Dedifferentiated amniotic fluid mesenchymal stem cell (primary cell): ENCODE data around the gene PEAK1.
"Not testable (repeated sequence)": the region's sequence is repeated elsewhere in the genome, so short reads cannot be mapped to it uniquely, and the experiment has no call there.

Source experiments
- DNase-seq: peaks from one replicate; pipeline ENCODE4 v3.0.0-alpha.2; 2016; ENCODE audit errors: extremely low spot score

The PEAK1 gene

DNA sequence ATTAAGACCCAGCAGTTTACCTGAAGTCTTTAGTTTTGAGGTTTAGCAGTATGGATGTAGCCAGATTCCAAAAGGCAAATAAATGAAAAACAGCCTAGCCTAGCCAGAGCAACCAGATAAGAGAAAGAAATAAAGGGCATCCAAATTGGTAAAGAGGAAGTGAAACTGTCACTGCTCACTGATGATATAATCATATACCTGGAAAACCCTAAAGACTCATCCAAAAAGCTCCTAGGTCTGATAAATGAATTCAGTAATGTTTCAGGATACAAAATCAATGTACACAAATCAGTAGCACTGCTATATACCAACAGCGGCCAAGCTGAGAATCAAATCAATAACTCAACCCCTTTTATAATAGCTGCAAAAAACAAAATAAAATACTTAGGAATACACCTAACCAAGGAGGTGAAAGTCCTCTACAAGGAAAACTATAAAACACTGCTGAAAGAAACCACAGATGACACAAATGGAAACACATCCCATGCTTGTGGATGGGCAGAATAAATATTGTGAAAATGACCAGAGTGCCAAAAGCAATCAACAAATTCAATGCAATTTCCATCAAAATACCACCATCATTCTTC, 13.6 kb downstream of the PEAK1 start:
- DNase-seq: not testable (repeated sequence)

GRCh38 chr15:77402740-77403379, 17.0 kb downstream of the PEAK1 start:
- DNase-seq: peak; percentile 89

GRCh38 chr15:77400258-77400657, 19.6 kb downstream of the PEAK1 start:
- DNase-seq: no peak

DNA sequence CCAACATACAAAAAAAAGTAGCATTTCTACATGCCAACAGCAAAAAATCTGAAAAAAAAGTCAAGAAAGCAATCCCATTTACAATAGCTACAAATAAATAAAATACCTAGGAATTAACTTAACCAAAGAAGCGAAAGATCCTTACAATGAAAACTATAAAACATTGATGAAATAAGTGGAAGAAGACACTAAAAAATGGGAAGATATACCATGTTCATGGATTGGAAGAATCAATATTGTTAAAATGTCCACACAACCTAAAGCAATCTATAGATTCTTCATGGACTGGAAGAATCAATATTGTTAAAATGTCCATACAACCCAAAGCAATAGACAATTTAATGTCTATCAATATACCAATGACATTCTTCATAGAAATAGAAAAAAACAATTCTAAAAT, 21.0 kb downstream of the PEAK1 start:
- no peak for DNase-seq

- no peak for DNase-seq
Measured at GRCh38 chr15:77396692-77397091, 23.2 kb downstream of the PEAK1 start.

DNA sequence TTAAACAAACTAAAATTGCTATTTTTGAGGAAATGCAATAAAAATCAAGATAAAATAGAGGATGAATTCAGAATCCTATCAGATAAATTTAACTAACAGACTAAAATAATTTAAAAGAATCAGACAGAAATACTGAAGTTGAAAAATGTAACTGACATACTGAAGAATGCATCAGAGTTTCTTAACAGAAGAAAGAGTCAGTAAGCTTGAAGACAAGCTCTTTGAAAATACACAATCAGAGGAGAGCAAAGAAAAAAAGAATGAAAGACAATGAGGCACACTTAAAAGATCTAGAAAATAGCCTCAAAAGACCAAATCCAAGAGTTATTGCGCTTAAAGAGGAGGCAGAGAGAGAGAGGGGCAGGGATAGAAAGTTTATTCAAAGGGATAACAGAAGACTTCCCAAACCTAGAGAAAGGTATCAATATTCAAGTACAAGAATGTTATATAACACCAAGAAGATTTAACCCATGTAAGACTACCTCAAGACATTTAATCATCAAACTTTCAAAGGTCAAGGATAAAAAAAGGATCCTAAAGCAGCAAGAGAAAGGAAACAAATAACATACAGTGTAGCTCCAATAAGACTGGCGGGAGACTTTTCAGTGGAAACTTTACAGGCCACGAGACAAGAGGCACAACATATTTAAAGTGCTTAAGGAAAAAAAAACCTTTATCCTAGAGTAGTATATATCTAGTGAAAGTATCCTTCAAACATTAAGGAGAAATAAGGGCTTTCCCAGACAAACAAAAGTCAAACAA, 24.7 kb downstream of the PEAK1 start:
- no peak for DNase-seq

- no peak for DNase-seq
Measured at GRCh38 chr15:77393471-77393840, 26.4 kb downstream of the PEAK1 start.

- DNase-seq: no peak
Measured at GRCh38 chr15:77392762-77393470, 27.0 kb downstream of the PEAK1 start.

GRCh38 chr15:77391372-77391951, 28.4 kb downstream of the PEAK1 start:
- DNase-seq: no peak

DNA sequence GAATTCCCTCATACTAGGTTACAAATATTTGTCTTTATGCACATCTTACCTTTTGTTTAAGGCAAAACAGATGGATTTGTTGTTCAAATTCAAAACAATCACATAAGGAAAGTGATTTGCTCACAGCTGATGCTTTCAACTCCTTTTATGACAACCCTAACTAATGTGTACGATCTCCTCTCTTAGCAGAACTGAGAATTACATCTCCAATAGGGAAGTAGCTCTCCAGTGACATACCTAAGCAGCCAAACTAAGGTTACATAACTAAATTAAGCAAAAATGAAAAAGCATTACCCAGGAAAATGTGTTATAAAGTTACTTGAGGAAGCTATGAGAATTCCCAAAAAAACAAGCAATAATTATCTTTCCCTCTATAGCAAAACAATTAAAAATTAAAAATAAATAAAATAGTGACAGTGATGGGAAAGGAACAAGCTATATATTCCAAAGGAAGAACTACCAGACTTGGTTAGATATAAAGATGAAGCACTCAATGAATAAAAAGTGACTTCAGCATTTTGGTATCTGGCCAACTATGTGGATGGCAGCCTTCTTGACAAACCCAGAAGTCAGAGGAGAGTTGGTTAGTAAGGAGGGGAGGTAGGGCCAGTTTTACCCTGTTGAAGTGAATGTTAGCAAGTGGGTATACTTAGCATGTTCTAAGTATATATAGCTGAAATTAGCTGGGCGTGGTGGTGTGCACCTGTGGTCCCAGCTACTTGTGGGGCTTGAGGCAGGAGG, 32.4 kb downstream of the PEAK1 start:
- no peak for DNase-seq

DNA sequence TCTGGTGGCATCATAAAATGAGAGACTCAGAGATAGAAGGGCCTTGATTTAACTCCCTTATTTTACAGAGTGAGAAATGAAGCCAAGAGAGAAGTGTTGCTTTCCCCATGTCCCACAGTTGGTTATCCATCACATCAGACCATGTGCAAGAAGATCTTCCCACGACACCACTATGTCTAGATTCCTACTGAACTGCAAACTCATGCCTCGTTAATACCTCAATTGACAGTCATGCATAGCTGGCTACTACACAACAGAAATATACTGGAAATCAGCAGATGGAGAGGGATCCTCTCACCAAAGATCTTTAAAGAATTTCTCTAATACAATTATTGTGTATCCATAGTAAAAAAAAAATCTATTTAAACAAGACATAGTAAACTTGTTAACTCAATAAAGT, 33.3 kb downstream of the PEAK1 start:
- no peak for DNase-seq

- DNase-seq: no peak
Measured at GRCh38 chr15:77384589-77385359, 35.1 kb downstream of the PEAK1 start.

DNA sequence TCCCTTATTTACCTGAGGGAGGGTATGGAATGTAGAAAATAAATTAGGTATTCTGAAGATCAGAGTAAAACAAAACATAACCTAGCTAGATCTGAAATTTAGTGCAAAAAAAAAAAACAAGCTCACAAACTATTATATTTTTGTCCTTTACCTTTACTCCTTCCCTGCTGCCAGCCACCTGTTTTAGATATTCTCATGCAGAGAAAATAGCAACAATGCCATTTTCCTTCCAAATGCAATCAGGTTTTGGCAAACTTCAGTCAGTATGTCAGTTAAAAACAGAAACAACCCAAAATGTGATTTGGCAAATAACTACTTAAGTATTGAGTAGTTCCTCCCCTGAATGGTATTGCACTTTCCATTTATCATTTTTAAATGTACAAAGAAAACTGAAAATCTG, 35.8 kb downstream of the PEAK1 start:
- no peak for DNase-seq

- DNase-seq: no peak
Measured at GRCh38 chr15:77380033-77380432, 39.9 kb downstream of the PEAK1 start.

DNA sequence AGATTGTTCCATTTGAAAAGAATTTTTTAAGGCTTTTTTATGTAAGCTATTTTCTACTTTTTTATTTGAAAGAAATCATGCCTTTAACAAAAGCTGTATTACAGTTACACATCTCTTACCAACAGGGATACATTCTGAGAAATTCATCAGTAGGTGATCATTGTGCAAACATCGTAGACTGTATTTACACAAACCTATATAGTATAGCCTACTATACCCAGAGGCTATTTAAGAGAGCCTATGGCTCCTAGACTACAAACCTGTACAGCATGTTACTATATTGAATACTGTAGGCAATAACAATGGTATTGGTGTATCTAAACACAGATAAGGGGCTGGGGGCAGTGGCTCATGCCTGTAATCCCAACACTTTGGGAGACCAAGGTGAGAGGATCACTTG, 43.1 kb downstream of the PEAK1 start:
- no peak for DNase-seq

DNA sequence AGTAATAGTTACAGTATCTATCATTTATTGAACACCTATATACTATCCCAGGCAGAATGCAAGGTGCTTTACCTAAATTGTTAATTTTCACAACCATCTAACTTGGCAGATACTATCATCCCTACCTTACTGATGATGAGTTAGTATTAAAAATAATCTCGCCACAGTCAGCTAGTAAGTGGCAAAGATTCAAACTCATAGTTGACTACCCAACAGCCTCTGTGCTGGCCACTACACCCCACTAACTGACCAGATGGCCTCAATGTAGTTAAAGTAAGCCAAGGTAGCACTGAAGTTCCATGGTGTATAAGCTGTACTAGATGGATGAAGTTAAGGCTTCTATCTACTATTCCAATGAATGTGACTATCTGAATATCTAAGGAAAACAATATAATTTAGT, 44.8 kb downstream of the PEAK1 start:
- no peak for DNase-seq

DNA sequence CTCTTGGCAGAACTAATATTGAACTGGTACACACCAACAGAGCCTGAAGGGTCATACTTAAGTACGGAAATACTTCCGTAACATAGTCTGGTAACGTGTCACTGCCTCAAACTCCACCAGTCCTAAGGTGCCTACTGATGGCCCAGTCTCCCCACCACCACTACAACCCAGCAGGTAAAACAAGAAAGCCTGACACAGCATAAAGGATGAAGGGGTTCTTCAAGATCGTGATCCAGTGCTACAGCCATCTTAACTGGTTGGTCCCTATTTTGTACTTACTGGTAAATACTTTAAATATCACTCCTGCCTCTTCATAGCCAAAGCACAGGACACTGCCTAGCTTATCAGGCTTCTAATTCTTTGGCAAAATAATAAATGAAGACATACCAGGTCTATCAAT, 46.5 kb downstream of the PEAK1 start:
- DNase-seq: no peak

DNA sequence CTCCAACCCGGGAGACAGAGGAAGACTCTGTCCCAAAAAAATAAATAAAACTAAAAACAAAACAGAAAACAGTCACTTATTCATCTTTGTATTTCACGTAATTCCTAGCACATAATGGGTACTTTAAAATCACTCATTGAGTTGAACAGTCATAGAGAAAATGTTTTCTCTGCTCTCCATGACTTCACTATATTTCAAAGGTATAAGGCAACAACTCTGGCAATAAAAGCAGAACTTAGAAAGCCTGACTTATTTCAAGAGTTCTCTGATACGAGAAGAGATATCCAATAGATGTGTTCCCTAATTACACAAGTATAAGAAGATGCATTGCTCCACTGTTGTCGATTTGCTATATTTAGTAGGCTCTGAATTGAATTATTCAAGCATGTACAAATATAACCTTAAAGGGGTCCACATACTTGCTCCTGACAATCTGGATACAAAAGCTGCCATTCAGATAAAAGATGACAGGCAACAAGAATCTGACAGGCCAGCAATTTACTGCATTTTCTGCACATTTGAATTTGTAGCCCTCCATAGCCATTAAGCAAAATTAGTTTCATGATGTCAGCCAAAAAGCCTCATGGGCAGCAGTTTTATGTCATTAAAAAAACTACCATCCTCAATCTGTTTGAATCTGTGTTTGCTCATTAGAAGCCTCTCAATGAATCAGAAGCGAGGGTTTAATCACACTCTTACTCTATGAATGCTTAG, 47.9 kb downstream of the PEAK1 start:
- no peak for DNase-seq

DNA sequence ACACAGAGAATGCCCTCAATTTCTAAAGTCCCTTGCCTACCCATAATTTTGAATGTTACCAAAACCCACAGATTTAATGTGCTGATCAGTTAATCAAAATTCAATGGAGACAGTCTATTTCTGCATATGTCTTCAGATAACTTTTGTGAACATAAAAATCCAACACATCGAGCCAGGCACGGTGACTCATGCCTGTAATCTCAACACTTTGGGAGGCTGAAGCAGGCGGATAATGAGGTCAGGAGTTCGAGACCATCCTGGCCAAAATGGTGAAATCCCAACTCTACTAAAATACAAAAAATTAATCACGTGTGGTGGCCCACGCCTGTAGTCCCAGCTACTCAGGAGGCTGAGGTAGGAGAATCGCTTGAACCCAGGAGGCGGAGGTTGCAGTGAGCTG, 49.3 kb downstream of the PEAK1 start:
- DNase-seq: no peak

GRCh38 chr15:77369168-77369567, 50.7 kb downstream of the PEAK1 start:
- no peak for DNase-seq
